ENCODE data around the gene B3GALT6.

DNA sequence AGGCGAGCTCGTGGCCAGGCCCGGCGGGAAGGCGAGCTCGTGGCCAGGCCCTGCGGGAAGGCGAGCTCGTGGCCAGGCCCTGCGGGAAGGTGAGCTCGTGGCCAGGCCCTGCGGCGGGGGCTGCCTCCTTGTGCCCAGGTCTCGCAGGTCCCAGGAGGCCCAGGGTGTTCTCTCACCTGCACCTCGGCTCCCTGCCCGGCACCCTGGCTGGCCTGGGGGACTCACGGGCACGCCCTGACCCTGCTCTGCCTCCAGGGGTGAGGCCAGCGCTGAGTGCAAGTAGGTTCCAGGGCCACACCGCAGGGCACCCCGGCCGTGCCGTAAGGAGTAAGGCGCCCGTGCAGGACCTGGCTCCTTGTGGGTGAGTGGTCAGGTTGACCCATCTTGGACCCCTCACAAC is 4.7 kb upstream of the B3GALT6 start:
- no peak for TF ChIP-seq TAF1 (IDR thresholded peaks at IDR 0.05; ENCODE audit: low read depth, low read length)
- no peak for TF ChIP-seq POLR2A (IDR thresholded peaks at IDR 0.05; ENCODE audit: low read depth, low read length)
- no peak for TF ChIP-seq PAX5 (IDR thresholded peaks at IDR 0.05; ENCODE audit: insufficient read depth, low read length, severe bottlenecking)
- TF ChIP-seq POLR2AphosphoS5 (IDR thresholded peaks at IDR 0.05; ENCODE audit: low read depth, low read length), result no peak
- no peak for TF ChIP-seq POU2F2 (IDR thresholded peaks at IDR 0.05; ENCODE audit: low read depth, low read length)

Data from GM12891 (cell line).